ENCODE results near the gene CCM2. TPM values are rescaled to one million over a fixed set of nuclear protein-coding genes. Genes with fewer than 3 reads are reported as not detected.
A peak's percentile ranks its signal among the peaks of the same experiment; 100 is the strongest.

Gene CCM2
- total and polyA plus RNA-seq, 8 donors: 23.0 to 50.1 (median 29.9) TPM

GRCh38 chr7:44978511-44979366 lies 21.3 kb upstream of the CCM2 start, which contains the start of gene MYO1G:
TSS of gene MYO1G (minus strand) at chr7:44979015. CDS start at chr7:44978961, 54 bp downstream.
- Histone ChIP-seq H3K27me3 (no peaks in the 10 kb centered on the region), H3K4me1 (peaks cover 30 to 96% of the 10 kb centered on the region in 2 donors), H3K4me3 (peak within 1 kb of the TSS; percentile 13 to 63), H3K9me3 (no peaks in the 10 kb centered on the region), H3K27ac (peak within 1 kb of the TSS; percentile 67 to 76), H3K36me3 (peaks cover 0 to 62% of the 10 kb centered on the region in 2 donors)
- DNase-seq (peak in 2 of 4 donors; percentile 80 to 91), ATAC-seq (peak; percentile 63)
- TF ChIP-seq CTCF (IDR thresholded peaks at IDR 0.05): no peak
- intact Hi-C loops (cut with DNase I): no loop called here

GRCh38 chr7:44979481-44980392 lies 20.3 kb upstream of the CCM2 start:
- DNase-seq: no peak
- Histone ChIP-seq H3K4me1 (peaks cover 34 to 98% of the 10 kb centered on the region in 2 donors), H3K9me3 (no peaks in the 10 kb centered on the region), H3K27me3 (no peaks in the 10 kb centered on the region), H3K4me3 (peak overlapping the region in 1 of 2 donors; percentile 63), H3K36me3 (peaks cover 0 to 62% of the 10 kb centered on the region in 2 donors), H3K27ac (peak overlapping the region; percentile 67 to 76)
- TF ChIP-seq CTCF (IDR thresholded peaks at IDR 0.05): no peak
- intact Hi-C loops (cut with DNase I): no loop called here
- peak; percentile 44 for ATAC-seq

GRCh38 chr7:44980393-44981034 lies 19.5 kb upstream of the CCM2 start:
- DNase-seq: peak in 3 of 4 donors; percentile 65 to 79 (median 76)
- Histone ChIP-seq H3K4me1 (peaks cover 42 to 98% of the 10 kb centered on the region in 2 donors), H3K27ac (peak overlapping the region; percentile 67 to 76), H3K27me3 (no peaks in the 10 kb centered on the region), H3K36me3 (peaks cover 0 to 62% of the 10 kb centered on the region in 2 donors), H3K4me3 (no peak overlapping the region), H3K9me3 (no peaks in the 10 kb centered on the region)
- intact Hi-C loops (cut with DNase I): no loop called here
- no peak for TF ChIP-seq CTCF (IDR thresholded peaks at IDR 0.05)
- ATAC-seq: peak; percentile 73

GRCh38 chr7:44981035-44981706 lies 18.8 kb upstream of the CCM2 start:
- intact Hi-C loops (cut with DNase I): no loop called here
- Histone ChIP-seq H3K4me3 (no peak overlapping the region), H3K9me3 (no peaks in the 10 kb centered on the region), H3K27ac (peak overlapping the region; percentile 67 to 76), H3K4me1 (peaks cover 44 to 97% of the 10 kb centered on the region in 2 donors), H3K27me3 (no peaks in the 10 kb centered on the region), H3K36me3 (peaks cover 0 to 58% of the 10 kb centered on the region in 2 donors)
- no peak for TF ChIP-seq CTCF (IDR thresholded peaks at IDR 0.05)
- DNase-seq (no peak), ATAC-seq (no peak)
